Activated CD4-positive, CD25-positive, alpha-beta regulatory T cell treated with anti-CD3 and anti-CD28 coated beads, Interleukin-2, amount 50 U/mL, for 24 hours (primary cell): ENCODE data around the gene OPCML.

Source experiments
- ATAC-seq, 2 donors: fragments of 150-1000 bp; cut with Tn5 transposase; one replicate each; pipeline ENCODE4 v1.10.0; 2021; ENCODE audit warnings: mild to moderate bottlenecking in 1 of 2, moderate library complexity in 1 of 2

Gene OPCML

GRCh38 chr11:133531971-133532651, at the start of gene OPCML:
TSS of gene OPCML (minus strand) at chr11:133532501.
- ATAC-seq: no peak

GRCh38 chr11:133581091-133581490, 48.8 kb upstream of the OPCML start:
- no peak for ATAC-seq

GRCh38 chr11:133579165-133580031, 47.1 kb upstream of the OPCML start:
- no peak for ATAC-seq

GRCh38 chr11:133577403-133577802, 45.1 kb upstream of the OPCML start:
- no peak for ATAC-seq

GRCh38 chr11:133576351-133576750, 44.0 kb upstream of the OPCML start:
- ATAC-seq: no peak

- ATAC-seq: no peak
These were observed 40.8 kb upstream of the OPCML start for GRCh38 chr11:133573081-133573480.

- no peak for ATAC-seq
These were observed 38.1 kb upstream of the OPCML start for GRCh38 chr11:133570376-133570775.

- ATAC-seq: no peak
These were observed 31.3 kb upstream of the OPCML start for GRCh38 chr11:133563505-133564025.

- ATAC-seq: no peak
These were observed 28.2 kb upstream of the OPCML start for GRCh38 chr11:133560472-133560855.

GRCh38 chr11:133559833-133560471, 27.7 kb upstream of the OPCML start:
- no peak for ATAC-seq

GRCh38 chr11:133559382-133559781, 27.1 kb upstream of the OPCML start:
- no peak for ATAC-seq

- no peak for ATAC-seq
These were observed 22.7 kb upstream of the OPCML start for GRCh38 chr11:133555034-133555433.

- no peak for ATAC-seq
These were observed 21.8 kb upstream of the OPCML start for GRCh38 chr11:133553885-133554740.

GRCh38 chr11:133552938-133553337, 20.6 kb upstream of the OPCML start:
- no peak for ATAC-seq

GRCh38 chr11:133551064-133551463, 18.8 kb upstream of the OPCML start:
- ATAC-seq: no peak

- no peak for ATAC-seq
These were observed 17.5 kb upstream of the OPCML start for GRCh38 chr11:133549826-133550225.

GRCh38 chr11:133548641-133549040, 16.3 kb upstream of the OPCML start:
- no peak for ATAC-seq

GRCh38 chr11:133547808-133548494, 15.7 kb upstream of the OPCML start:
- no peak for ATAC-seq

GRCh38 chr11:133545199-133545803, 13.0 kb upstream of the OPCML start:
- no peak for ATAC-seq

- no peak for ATAC-seq
These were observed 9.4 kb upstream of the OPCML start for GRCh38 chr11:133541720-133542095.

GRCh38 chr11:133541021-133541719, 8.9 kb upstream of the OPCML start:
- no peak for ATAC-seq
